Measurements from ENCODE around the gene C4orf17.
"Not testable (repeated sequence)": the region's sequence is repeated elsewhere in the genome, so short reads cannot be mapped to it uniquely, and the experiment has no call there.

C4orf17 gene

GRCh38 chr4:99510721-99511120 is at the start of gene C4orf17:
Gene C4orf17, plus strand, starts transcription at chr4:99511021. Its CDS starts 2,061 bp downstream, at chr4:99513082.
- DNase-seq (ENCODE audit: low spot score): no peak

GRCh38 chr4:99461623-99462401 is 49.0 kb upstream of the C4orf17 start:
- DNase-seq (ENCODE audit: low spot score): no peak

- peak; percentile 69 for DNase-seq (ENCODE audit: low spot score)
Observed at GRCh38 chr4:99462875-99463464, 47.9 kb upstream of the C4orf17 start.

- DNase-seq (ENCODE audit: low spot score): no peak
Observed at GRCh38 chr4:99463566-99463965, 47.3 kb upstream of the C4orf17 start.

- DNase-seq (ENCODE audit: low spot score): no peak
Observed at GRCh38 chr4:99467887-99468286, 42.9 kb upstream of the C4orf17 start.

GRCh38 chr4:99468889-99469288 is 41.9 kb upstream of the C4orf17 start:
- DNase-seq (ENCODE audit: low spot score): no peak

- DNase-seq (ENCODE audit: low spot score): no peak
Observed at GRCh38 chr4:99471349-99471748, 39.5 kb upstream of the C4orf17 start.

- DNase-seq (ENCODE audit: low spot score): no peak
Observed at GRCh38 chr4:99471896-99472295, 38.9 kb upstream of the C4orf17 start.

GRCh38 chr4:99473131-99473530 is 37.7 kb upstream of the C4orf17 start:
- no peak for DNase-seq (ENCODE audit: low spot score)

GRCh38 chr4:99483636-99484035 is 27.2 kb upstream of the C4orf17 start:
- DNase-seq (ENCODE audit: low spot score): no peak

- no peak for DNase-seq (ENCODE audit: low spot score)
Observed at GRCh38 chr4:99485212-99485611, 25.6 kb upstream of the C4orf17 start.

GRCh38 chr4:99486648-99487047 is 24.2 kb upstream of the C4orf17 start:
- not testable (repeated sequence) for DNase-seq (ENCODE audit: low spot score)

GRCh38 chr4:99490286-99490685 is 20.5 kb upstream of the C4orf17 start:
- DNase-seq (ENCODE audit: low spot score): no peak

GRCh38 chr4:99504804-99505502 is 5.9 kb upstream of the C4orf17 start:
- no peak for DNase-seq (ENCODE audit: low spot score)

GRCh38 chr4:99506781-99507180 is 4.0 kb upstream of the C4orf17 start:
- no peak for DNase-seq (ENCODE audit: low spot score)

GRCh38 chr4:99507349-99507748 is 3.5 kb upstream of the C4orf17 start:
- DNase-seq (ENCODE audit: low spot score): no peak

- DNase-seq (ENCODE audit: low spot score): no peak
Observed at GRCh38 chr4:99507762-99508161, 3.1 kb upstream of the C4orf17 start.

- no peak for DNase-seq (ENCODE audit: low spot score)
Observed at GRCh38 chr4:99518601-99519295, 7.9 kb downstream of the C4orf17 start.

- DNase-seq (ENCODE audit: low spot score): no peak
Observed at GRCh38 chr4:99529228-99529627, 18.4 kb downstream of the C4orf17 start.

GRCh38 chr4:99529956-99530355 is 19.1 kb downstream of the C4orf17 start:
- no peak for DNase-seq (ENCODE audit: low spot score)

GRCh38 chr4:99534699-99535098 is 23.9 kb downstream of the C4orf17 start:
- DNase-seq (ENCODE audit: low spot score): not testable (repeated sequence)

- no peak for DNase-seq (ENCODE audit: low spot score)
Observed at GRCh38 chr4:99536271-99536670, 25.4 kb downstream of the C4orf17 start.
